Measurements from ENCODE around the gene LRRC4C. TPM values are rescaled to one million over a fixed set of nuclear protein-coding genes. Genes with fewer than 3 reads are reported as not detected.

The LRRC4C gene
- total RNA-seq, 1 experiment from 2014 or later = 0.72 TPM

GRCh38 chr11:40287916-40288803 lies 1171.3 kb downstream of the LRRC4C start:
- no peaks in the 10 kb centered on the region for H3K9me3 Mint-ChIP-seq
- no peak for TF ChIP-seq ZNF219 (CRISPR knock-in tag; IDR thresholded peaks at IDR 0.05; ENCODE audit: borderline replicate concordance)
- no peak for TF ChIP-seq SMAD3 (CRISPR knock-in tag; IDR thresholded peaks at IDR 0.05; ENCODE audit: borderline replicate concordance)
- no peak for TF ChIP-seq KAT7 (CRISPR knock-in tag; IDR thresholded peaks at IDR 0.05; ENCODE audit: borderline replicate concordance)
- no peak for TF ChIP-seq FOXP1 (CRISPR knock-in tag; IDR thresholded peaks at IDR 0.05; ENCODE audit: borderline replicate concordance)
- TF ChIP-seq ZNF232 (CRISPR knock-in tag; IDR thresholded peaks at IDR 0.05) = no peak
- no peak for TF ChIP-seq ZBTB43 (CRISPR knock-in tag; IDR thresholded peaks at IDR 0.05)
- no peak for TF ChIP-seq E2F4 (CRISPR knock-in tag; IDR thresholded peaks at IDR 0.05; ENCODE audit: borderline replicate concordance, low read depth)
- TF ChIP-seq ETV6 (CRISPR knock-in tag; IDR thresholded peaks at IDR 0.05) = no peak
- no peak for TF ChIP-seq OVOL2 (CRISPR knock-in tag; IDR thresholded peaks at IDR 0.05; ENCODE audit: borderline replicate concordance)
- TF ChIP-seq HMGA2 (CRISPR knock-in tag; IDR thresholded peaks at IDR 0.05) = no peak
- ChIA-PET POLR2A (no interaction called here), CTCF (no interaction called here)
- H3K4me1 Mint-ChIP-seq = peaks cover 25% of the 10 kb centered on the region
- H3K27ac Mint-ChIP-seq = no peak overlapping the region
- peaks cover 87% of the 10 kb centered on the region for H3K27me3 Mint-ChIP-seq (ENCODE audit: low read depth)
- no peak overlapping the region for H3K4me3 Mint-ChIP-seq
- no peak for ATAC-seq
- DNase-seq (ENCODE audit: low spot score) = no peak
- H3K36me3 Mint-ChIP-seq = no peaks in the 10 kb centered on the region

GRCh38 chr11:40286137-40286536 lies 1173.3 kb downstream of the LRRC4C start:
- ATAC-seq = no peak
- DNase-seq (ENCODE audit: low spot score) = no peak
- ChIA-PET CTCF (no interaction called here), POLR2A (no interaction called here)
- H3K36me3 Mint-ChIP-seq = no peaks in the 10 kb centered on the region
- no peak overlapping the region for H3K27ac Mint-ChIP-seq
- peaks cover 79% of the 10 kb centered on the region for H3K27me3 Mint-ChIP-seq (ENCODE audit: low read depth)
- H3K4me1 Mint-ChIP-seq = peaks cover 9% of the 10 kb centered on the region
- H3K4me3 Mint-ChIP-seq = no peak overlapping the region
- no peaks in the 10 kb centered on the region for H3K9me3 Mint-ChIP-seq
- no peak for TF ChIP-seq JUN (CRISPR knock-in tag; IDR thresholded peaks at IDR 0.05)
- no peak for TF ChIP-seq CREB1 (CRISPR knock-in tag; IDR thresholded peaks at IDR 0.05)
- TF ChIP-seq CTCF (IDR thresholded peaks at IDR 0.05) = no peak
- no peak for TF ChIP-seq HMGXB4 (CRISPR knock-in tag; IDR thresholded peaks at IDR 0.05)
- no peak for TF ChIP-seq SMAD4 (CRISPR knock-in tag; IDR thresholded peaks at IDR 0.05)
- no peak for TF ChIP-seq PRDM15 (CRISPR knock-in tag; IDR thresholded peaks at IDR 0.05)
- no peak for TF ChIP-seq ZNF281 (CRISPR knock-in tag; IDR thresholded peaks at IDR 0.05)
- no peak for TF ChIP-seq ZNF121 (CRISPR knock-in tag; IDR thresholded peaks at IDR 0.05)
- no peak for TF ChIP-seq GTF2I (CRISPR knock-in tag; conservative IDR thresholded peaks at IDR 0.05)
- no peak for TF ChIP-seq SMAD3 (CRISPR knock-in tag; IDR thresholded peaks at IDR 0.05; ENCODE audit: borderline replicate concordance)
- no peak for TF ChIP-seq MXD4 (CRISPR knock-in tag; IDR thresholded peaks at IDR 0.05; ENCODE audit: borderline replicate concordance)
- no peak for TF ChIP-seq EMX1 (CRISPR knock-in tag; IDR thresholded peaks at IDR 0.05)
